ENCODE measurements around the gene GLT6D1. TPM values are rescaled to one million over a fixed set of nuclear protein-coding genes. Genes with fewer than 3 reads are reported as not detected.

Gene GLT6D1
- total and polyA plus RNA-seq, 2 donors (not counting 3 experiments of a cell fraction or from before 2014, with no cell fraction given) = not detected

DNA sequence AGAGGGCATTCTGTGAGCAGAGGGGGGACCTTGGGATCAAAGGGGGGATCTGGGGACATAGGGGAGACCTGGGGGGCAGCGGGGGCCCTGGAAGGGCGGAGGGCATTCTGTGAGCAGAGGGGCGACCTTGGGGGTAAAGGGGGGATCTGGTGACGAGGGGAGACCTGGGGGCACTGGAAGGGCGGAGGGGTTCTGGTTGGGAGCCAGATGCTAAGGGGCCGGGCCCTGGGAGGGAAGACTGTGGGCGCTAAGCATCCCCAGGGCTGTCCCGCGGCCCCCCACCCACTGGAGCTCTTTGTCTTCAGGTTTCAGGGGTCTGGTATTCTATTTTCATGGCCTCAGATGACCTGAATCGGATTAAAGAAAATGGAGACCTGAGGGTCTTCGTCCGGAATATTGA lies 24.5 kb upstream of the GLT6D1 start:
- Histone ChIP-seq H3K27me3 (ENCODE audit: control insufficient read depth in 2 of 2, insufficient read depth in 2 of 2, low read length in 2 of 2) (no peaks in the 10 kb centered on the region), H3K79me2 (ENCODE audit: control insufficient read depth, insufficient read depth, low read length) (no peaks in the 10 kb centered on the region), H2AFZ (ENCODE audit: low read depth, low read length) (no peak overlapping the region), H3K4me2 (ENCODE audit: insufficient read depth, low read length) (no peak overlapping the region), H3K9me1 (replicated peaks; ENCODE audit: control insufficient read depth, extremely low read depth, insufficient read depth, low read length) (no peaks in the 10 kb centered on the region), H3K4me1 (ENCODE audit: control insufficient read depth, extremely low read depth, insufficient read depth, low read length) (no peaks in the 10 kb centered on the region), H3K9me3 (replicated peaks; ENCODE audit: control insufficient read depth, insufficient read depth, low read length) (no peaks in the 10 kb centered on the region), H3K9ac (replicated peaks; ENCODE audit: extremely low read depth, insufficient read depth, low read length) (no peak overlapping the region), H3K27ac (ENCODE audit: insufficient read depth, low read depth, low read length) (no peak overlapping the region), H3K4me3 (replicated peaks in 1 of 3; ENCODE audit: insufficient read depth in 1 of 3, low read depth in 1 of 3, low read length in 3 of 3) (no peak overlapping the region), H3K36me3 (ENCODE audit: control insufficient read depth in 2 of 2, extremely low read depth in 1 of 2, insufficient read depth in 2 of 2, low read length in 2 of 2) (no peaks in the 10 kb centered on the region), H4K20me1 (replicated peaks; ENCODE audit: control insufficient read depth, extremely low read depth, insufficient read depth, low read length) (no peaks in the 10 kb centered on the region)
- ChIA-PET CTCF (no interaction called here), POLR2A (no interaction called here)
- no TSS peak for BruUV-seq (replicated peaks)
- DNase-seq (ENCODE audit: low read depth, low spot score) = no peak
- no peak for TF ChIP-seq MYC (IDR thresholded peaks at IDR 0.05; ENCODE audit: low read depth, low read length)
- TF ChIP-seq CTCF (IDR thresholded peaks at IDR 0.05; ENCODE audit: extremely low read depth in 1 of 2, insufficient read depth in 1 of 2, low read depth in 1 of 2, low read length in 2 of 2) = no peak
- no peak for TF ChIP-seq EZH2 (IDR thresholded peaks at IDR 0.05; ENCODE audit: borderline replicate concordance, low read depth, low read length, severe bottlenecking)
- no peak for TF ChIP-seq MAX (IDR thresholded peaks at IDR 0.05; ENCODE audit: insufficient read depth, insufficient read length)
- no peak for TF ChIP-seq POLR2AphosphoS5 (IDR thresholded peaks at IDR 0.05; ENCODE audit: insufficient read depth, low read depth, low read length)
- no peak for TF ChIP-seq POLR2A (IDR thresholded peaks at IDR 0.05; ENCODE audit: low read depth, low read length)
- no peak for TF ChIP-seq GATA2 (IDR thresholded peaks at IDR 0.05; ENCODE audit: insufficient read depth, insufficient read length, low read depth, low read length)
- TF ChIP-seq FOS (IDR thresholded peaks at IDR 0.05; ENCODE audit: borderline replicate concordance, insufficient read depth, low read length) = no peak
- TF ChIP-seq JUN (IDR thresholded peaks at IDR 0.05; ENCODE audit: borderline replicate concordance, insufficient read depth, insufficient read length, low read depth) = no peak
- intact Hi-C loops (cut with micrococcal nuclease) = no loop called here
- FAIRE-seq = no peak
- dilution Hi-C loops (cut with MboI; ENCODE audit: extremely low pct_ligation_motif_present, low sequenced_read_pairs) = no loop called here
